GM19467 (cell line): ENCODE data around the gene ATAD3C.
"Not testable (repeated sequence)": the region's sequence is repeated elsewhere in the genome, so short reads cannot be mapped to it uniquely, and the experiment has no call there.

ENCODE experiments used
- ATAC-seq: cut with Tn5 transposase; IDR thresholded peaks from one replicate; pipeline ENCODE4 v1.9.1; 2021; ENCODE audit warnings: mild to moderate bottlenecking, moderate library complexity; ENCODE audit not compliant: unreplicated experiment

ATAD3C gene, protein sequence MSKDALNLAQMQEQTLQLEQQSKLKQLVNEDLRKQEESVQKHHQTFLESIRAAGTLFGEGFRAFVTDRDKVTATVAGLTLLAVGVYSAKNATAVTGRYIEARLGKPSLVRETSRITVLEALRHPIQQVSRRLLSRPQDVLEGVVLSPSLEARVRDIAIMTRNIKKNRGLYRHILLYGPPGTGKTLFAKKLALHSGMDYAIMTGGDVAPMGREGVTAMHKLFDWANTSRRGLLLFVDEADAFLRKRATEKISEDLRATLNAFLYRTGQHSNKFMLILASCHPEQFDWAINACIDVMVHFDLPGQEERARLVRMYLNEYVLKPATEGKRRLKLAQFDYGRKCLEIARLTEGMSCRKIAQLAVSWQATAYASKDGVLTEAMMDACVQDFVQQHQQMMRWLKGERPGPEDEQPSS

DNA sequence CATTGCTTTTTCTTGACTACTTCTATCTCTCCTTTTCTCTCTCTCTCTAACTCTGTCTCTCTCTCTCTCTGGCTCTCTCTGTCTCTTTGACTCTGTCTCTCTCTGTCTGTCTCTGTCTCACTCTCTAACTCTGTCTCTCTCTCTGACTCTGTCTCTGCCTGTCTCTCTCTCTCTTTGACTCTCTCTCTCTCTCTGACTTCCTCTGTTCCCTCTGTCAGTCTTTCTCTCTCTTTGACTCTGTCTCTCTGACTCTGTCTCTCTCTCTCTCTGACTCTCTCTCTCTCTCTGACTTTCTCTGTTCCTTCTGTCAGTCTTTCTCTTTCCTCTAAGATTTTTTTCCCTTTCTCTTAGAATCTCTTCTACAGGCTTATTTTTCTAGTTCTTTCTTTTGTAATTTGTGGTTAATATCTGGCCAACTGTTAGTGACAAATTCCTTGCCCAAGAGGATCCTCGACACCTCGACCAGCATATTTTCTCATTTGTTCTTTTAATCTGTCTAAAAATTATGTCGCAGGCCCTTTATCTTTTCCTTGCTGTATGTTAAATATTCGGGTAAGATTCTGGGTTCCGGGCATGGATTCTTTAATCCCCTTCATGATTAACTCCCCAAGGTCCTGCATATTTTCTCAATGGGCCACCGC is at the start of gene ATAD3C:
Gene ATAD3C (plus strand): TSS at position 591 of the 641 bp plus-strand sequence. CDS start 995 bp downstream, outside the sequence.
- ATAC-seq, result no peak

DNA sequence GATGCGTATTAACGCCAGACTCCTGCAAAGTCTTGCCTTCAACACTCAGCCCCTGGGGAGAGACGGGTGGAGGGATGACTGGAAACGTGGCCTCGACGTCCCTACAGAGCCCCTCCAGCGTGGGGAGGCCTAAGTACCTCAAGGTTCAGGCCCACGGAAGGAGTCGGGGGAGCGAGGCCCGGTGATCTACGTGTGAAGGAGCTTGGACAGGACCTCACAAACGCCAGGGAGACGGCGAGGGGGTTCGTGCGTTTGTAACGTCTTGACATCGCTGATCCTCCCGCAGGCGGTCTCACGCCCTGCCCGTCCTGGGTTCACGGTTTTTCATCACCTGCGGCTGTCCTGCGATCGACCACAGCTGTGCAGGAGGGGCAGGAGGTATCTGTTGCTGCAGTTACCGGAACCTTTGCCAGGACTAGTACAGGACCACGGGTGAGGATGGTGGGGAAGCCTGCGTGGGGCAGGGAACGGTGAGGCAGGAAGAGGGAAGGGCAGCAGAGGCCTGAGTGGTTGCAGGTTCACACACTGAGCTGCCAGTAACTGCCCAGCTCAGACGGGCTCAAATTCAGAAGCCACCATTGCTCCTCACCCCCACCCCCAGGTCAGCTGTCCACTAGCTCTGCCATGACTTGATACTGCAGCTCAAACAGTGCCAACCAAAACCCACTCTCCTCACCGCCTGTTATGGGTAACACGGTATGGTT is 49.5 kb upstream of the ATAD3C start:
- no peak for ATAC-seq

DNA sequence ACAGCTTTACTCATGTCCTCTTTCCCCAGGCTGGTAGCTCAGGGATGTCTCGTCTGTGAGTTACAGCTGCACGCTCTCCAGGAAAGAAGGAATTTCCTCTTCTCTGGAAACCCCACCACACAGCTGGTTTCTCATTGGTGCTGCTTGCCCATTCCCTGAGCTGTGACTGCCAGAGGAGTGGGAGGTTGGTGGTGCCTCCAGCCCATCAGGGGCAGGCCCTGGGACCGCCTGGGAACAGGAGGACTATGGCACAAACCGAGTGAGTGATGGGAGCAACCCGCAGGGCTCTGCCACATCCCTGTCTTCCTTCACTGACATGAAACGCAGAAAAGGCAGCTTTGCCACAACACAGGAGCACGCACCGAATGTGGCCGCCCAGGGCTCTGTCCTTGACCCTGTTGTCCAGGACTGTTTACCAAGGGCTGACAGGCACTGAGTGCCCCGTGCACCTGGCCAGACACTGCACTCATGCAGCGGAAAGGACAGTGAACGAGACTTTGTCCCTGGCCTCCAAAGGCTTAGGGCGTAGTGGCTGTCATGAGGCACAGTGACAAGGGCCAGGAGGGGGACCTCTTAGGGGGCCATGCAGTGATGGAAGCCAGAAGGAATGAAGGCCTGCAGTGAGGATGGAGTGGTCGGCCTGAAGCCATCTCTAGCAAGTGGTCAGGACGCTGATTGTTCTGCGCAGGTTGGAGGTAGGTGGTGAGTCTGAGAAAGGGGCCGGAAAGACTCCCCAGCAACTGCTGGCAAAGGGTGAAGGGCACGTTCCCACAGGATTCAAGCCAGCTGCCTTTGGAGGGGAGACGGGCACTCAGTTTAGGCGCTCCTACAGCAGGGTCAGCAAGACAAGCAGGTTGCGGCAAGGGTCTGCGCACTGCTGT is 48.7 kb upstream of the ATAD3C start:
- no peak for ATAC-seq

DNA sequence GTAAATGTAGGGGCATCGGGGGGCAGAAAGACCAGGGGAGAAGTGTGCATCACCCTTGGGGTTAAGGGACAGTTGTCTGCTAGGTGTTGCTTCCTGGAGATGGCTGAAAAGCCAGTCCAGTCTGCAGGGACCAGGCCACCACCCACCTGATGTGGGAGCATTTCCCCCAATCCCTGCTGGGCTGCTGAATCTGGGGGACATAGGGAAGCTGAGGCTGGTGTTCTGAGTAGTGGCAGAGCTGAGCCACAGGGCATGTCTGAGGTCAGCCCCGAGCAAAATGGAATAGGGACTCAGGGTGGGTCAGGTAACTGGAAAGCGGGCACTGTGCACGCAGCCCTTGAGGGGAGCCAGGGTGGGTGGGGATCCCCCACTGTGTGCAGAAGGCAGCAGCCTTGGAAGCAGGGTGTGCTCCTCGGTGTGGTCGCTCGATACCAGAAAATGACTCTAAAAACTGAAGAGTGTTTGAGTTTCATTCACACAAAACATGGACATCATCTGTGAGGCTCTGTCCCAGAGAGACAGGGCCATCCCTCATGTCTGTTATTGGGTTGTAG is 48.0 kb upstream of the ATAD3C start:
- ATAC-seq, result no peak

GRCh38 chr1:1402072-1402900 is 47.2 kb upstream of the ATAD3C start:
- no peak for ATAC-seq

- not testable (repeated sequence) for ATAC-seq
These were observed 46.5 kb upstream of the ATAD3C start for GRCh38 chr1:1402901-1403392.

DNA sequence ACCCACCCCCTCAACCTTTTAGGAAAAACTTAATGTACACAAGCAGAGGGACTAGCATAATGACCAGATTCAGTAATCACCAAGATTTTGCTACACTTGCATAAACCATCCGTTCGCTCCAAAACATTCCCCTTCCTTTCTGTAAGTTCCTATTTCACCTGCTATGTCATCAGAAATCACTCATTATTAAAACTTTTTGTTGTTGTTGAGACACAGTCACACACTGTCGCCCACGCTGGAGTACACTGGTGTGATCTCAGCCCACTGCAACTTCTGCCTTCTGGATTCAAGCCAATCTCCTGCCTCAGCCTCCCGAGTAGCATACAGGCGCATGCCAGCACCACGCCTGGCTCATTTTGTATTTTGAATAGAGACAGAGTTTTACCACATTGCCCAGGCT is 45.8 kb upstream of the ATAD3C start:
- ATAC-seq, result no peak

DNA sequence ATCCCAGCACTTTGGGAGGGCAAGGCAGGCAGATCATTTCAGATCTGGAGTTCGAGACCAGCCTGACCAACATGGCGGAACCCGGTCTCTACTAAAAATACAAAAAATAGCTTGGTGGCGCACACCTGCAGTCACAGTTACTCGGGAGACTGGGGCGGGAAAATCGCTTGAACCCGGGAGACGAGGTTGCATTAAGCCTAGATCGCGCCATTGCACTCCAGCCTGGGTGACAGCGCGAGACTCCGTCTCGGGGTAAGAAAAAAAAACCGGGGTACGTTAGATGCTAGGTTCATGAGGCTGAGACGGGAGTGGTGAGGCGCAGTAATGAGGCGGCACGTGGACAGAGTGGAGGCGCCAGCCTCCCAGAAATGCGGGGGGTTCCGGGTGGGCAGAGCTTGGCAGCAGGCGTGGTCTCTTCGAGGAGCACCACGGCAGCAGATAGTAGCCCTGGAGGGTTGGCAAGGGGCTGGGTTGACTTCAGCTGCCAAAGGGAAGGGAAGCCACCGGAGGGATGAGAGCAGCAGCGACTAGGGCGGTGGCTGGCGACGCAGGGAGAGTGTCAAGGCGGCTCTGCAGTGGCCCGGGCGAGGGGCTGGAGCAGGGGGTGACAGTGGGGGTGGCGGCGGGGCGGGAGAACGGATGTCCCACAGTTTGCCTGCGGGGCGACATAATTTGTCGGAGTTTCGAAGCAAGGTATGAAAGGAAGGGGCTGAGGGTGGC is 43.2 kb upstream of the ATAD3C start:
- ATAC-seq, result no peak

- peak; percentile 82 for ATAC-seq
These were observed 42.5 kb upstream of the ATAD3C start, which contains the start of gene MRPL20 for GRCh38 chr1:1406821-1407635. Gene MRPL20, minus strand, starts transcription at chr1:1407293. Its CDS starts 76 bp downstream, at chr1:1407217.

DNA sequence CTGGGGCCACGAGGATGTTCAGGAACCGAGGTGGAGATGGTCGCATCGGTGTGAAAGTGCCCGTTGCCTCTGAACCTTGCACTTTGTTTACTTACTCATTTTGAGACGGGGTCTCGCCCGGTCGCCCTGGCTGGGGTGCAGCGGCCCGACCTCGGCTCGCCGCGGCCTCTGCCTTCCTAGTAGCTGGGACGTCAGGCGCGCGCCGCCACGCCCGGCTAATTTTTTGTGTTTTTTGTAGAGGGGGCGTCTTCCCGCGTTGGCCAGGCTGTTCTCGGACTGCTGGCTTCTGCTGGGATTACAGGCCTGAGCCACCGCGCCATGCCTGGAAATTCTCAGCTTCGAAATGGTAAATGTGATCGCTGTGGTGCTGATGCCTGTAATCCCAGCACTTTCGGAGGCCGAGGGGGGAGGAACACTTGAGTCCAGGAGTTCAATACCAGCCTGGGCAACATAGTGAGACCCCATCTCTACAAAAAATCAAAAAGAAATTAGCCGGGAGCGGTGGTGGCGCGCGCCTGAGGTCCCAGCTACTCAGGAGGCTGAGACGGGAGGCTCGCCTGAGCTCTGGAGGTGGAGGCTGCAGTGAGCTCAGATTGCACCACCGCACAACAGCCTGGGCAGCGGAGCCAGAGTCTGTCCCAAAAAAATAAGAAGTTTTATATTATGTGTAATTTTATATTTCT is 41.7 kb upstream of the ATAD3C start:
- ATAC-seq, result peak; percentile 32

DNA sequence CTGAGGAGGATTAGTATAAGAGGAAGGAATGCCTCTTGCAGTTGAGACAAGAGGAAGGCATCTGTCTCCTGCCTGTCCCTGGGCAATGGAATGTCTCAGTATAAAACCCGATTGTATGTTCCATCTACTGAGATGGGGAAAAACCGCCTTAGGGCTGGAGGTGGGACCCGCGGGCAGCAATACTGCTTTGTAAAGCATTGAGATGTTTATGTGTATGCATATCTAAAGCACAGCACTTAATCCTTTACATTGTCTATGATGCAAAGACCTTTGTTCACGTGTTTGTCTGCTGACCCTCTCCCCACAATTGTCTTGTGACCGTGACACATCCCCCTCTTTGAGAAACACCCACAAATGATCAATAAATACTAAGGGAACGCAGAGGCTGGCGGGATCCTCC is 39.3 kb upstream of the ATAD3C start:
- not testable (repeated sequence) for ATAC-seq

GRCh38 chr1:1411626-1412025 is 37.9 kb upstream of the ATAD3C start:
- no peak for ATAC-seq

- not testable (repeated sequence) for ATAC-seq
These were observed 37.1 kb upstream of the ATAD3C start for GRCh38 chr1:1412311-1412902.

DNA sequence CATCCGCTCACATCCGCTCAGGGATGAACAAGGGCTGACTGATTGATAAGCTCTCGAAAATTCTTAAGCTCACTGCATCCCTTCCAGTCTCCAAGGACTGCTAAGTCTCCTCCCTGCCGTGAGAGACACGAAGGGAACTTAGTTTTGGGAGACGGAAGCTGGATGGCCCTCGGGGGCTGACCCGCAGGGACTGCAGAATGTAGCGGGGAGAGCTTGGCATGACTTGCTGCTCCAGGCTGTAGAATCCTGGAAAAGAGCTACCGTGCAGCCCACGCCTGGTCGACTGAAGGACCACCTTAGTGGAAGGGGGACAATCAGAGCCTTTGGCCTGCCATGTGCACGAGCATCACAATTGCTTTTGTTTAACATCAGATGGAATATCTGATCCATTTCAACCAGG is 33.7 kb upstream of the ATAD3C start:
- no peak for ATAC-seq

DNA sequence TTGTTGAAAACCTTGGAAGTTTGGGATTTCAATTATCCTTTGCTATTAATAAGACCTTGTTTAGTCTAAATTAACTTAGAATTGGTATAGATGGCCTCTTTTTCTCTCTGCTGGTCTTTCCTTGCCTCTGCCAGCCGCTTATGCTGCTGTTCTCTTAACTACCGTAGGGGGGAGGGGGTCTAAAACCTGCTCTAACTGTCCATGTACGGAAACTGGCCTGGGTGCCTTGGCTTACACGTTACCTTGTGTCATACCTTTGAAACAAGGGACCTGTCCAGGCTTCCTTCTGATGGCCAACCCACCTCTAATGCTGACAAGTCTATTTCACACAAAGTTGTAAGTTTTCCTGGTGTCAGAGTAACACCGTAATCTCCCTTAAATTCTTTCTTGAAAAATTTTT is 32.1 kb upstream of the ATAD3C start:
- not testable (repeated sequence) for ATAC-seq

GRCh38 chr1:1417825-1418463 is 31.5 kb upstream of the ATAD3C start:
- not testable (repeated sequence) for ATAC-seq
